Activated CD4-positive, CD25-positive, alpha-beta regulatory T cell (primary cell): ENCODE measurements around the gene MAMLD1.
A peak's percentile ranks its signal among the peaks of the same experiment; 100 is the strongest.

ENCODE experiments used
- DNase-seq, 4 experiments: peaks; one replicate each; lab custom pipeline; 2025; lab: John Stamatoyannopoulos, UW

Gene MAMLD1

DNA sequence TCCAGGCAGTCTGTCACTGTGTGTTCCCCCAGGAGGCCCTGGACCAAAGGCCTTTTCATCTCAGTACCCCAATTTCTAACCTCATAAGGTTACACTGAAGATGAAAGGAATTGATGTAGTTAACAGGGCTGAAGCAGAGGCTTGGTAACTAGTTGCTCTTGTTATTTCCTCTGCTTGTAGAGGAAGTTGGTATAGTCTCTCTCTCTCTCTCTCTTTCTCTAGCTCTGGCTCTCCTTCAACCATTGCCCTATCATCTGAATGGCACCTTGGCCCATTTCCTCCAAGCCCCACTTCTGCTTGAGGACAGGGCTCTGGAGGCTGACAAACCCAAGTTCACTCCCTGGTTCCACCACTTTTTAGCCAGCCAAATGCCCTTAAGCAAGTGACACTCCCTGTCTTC is 96.1 kb downstream of the MAMLD1 start:
- no peak for DNase-seq

DNA sequence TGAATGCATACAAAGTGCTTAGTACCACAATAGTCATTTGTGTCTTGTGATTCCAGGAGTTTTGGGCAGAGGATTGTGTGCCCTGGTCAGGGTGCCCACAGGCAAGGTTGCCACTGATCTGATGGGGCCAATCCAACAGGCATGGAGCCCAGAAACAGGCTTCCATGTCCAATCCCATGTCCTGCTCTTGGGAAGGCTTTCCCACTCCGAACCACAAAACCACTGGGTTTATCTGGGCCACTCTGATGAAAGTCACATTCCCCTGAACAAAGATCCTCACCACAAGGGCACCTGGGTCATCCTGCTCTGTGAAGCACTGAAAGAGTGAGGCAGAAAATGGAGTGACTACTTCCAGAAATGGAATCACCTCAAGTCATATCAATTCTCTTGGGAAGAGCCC is 96.9 kb downstream of the MAMLD1 start:
- no peak for DNase-seq

DNA sequence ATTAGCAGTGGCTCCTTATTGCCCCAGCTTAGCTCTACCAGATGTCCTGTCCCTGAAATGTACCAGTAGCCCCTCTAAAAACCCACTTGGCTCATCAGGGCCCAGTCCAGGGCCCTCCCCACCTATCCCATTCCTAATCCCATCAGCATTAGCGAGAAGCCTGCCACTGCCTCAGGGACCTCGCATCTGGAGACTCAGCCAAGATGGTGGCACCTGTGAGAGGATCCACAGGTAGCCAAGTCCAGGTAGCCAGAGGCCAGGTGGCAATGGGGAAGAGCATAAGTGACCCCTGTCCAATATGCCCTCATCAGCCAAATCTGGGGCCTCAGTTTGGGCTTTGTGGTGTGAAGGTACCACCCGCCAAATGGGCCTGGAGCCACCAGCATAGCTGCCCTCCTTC is 97.7 kb downstream of the MAMLD1 start:
- DNase-seq, result no peak

DNA sequence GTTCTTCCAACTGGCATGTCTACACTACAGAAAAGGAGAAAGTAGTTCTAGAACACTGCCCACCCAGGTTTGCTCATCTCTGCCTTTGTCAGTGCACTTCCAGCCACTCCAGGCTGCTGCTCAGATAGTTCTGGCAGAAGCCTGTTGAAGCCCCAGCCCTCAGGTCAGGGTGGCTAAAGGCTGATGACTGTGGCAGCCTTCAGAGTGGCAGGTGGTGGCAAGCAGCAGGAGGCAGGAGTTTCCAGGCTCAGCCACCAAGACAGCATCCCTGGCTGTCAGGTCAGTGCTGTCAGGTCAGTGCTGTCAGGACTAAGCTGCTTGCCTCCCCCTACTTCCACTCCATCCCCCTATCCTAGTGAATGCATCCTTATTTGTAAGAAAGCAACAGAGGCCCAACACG is 100.4 kb downstream of the MAMLD1 start:
- no peak for DNase-seq

DNA sequence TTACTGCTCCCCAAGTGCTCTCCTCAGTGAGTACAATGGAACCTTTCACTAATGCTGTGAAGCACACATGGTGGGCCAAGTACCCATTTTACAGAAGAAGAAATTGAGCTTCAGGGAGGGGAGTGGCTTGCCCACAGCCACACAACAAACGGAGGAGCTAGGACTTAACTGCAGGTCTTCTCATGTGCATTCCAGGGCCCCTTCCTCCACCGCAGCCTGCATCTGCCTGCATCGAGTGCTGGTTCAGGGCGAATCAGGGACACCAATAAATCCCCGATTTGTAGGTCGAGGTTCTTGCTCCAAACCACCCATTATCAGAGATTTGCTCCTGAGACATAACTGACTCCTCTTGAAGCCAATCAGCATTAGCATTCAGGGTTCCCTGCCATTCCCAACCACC is 100.9 kb downstream of the MAMLD1 start:
- no peak for DNase-seq

DNA sequence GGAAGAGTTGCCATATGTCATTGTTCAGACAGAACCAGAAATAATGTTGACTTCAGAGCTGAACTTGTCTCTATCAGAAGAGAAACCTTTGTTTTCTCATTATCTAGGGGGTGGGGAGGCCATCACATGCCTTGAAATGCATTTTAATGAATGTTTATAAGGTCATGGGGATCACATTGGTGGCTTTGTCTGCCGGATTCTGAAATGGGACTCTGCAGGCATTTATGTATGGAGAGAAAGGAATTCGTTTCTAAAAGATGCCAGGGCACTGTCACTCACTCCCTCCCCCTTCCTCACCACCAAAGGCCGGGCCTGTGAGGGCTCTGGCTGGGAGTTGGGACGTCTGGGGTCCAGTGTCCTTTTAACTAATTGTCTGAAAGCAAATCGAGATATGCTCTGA is 102.2 kb downstream of the MAMLD1 start:
- no peak for DNase-seq

DNA sequence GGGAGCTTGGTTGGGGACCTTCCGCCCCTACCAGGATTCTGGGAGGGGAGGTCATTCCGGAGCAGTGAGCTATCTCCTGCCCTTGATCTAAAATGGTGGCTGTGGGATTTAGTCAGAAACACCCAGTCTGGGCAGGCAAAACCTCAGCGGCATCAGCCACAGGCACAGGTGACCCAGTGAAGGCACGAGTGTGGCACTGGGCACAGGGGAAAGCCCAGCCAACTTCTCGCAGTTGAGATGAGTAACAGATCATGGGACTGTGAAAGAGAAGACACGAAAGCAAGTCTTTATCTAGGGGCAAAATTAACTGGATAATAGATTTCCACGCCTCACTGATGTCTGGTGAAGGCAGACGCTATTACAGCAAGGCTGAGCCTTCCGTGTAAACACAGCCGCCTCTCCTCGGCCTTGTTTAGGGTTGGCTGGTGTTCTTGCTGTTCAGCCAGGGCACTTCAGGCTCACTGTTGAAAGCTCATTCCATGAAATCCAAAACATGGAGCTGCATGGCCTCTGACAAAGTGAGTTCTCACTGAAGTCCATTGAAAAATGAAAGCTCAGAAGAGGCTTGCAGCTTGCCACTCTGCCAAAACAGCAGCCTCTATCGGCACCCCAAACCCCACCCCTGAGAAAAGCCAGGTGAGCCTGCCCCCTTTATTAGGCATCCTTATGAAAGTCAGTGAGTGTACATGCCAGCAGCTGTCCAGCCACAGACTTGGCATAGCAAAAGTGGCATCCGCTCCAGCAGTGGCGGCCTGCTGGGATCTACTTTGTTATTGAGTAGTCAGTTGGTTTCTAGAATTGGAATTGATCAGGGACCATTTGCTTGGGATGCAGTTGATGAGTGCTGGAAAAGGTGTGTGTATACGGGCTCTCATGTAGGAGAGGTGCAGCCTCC is 103.0 kb downstream of the MAMLD1 start:
- no peak for DNase-seq

DNA sequence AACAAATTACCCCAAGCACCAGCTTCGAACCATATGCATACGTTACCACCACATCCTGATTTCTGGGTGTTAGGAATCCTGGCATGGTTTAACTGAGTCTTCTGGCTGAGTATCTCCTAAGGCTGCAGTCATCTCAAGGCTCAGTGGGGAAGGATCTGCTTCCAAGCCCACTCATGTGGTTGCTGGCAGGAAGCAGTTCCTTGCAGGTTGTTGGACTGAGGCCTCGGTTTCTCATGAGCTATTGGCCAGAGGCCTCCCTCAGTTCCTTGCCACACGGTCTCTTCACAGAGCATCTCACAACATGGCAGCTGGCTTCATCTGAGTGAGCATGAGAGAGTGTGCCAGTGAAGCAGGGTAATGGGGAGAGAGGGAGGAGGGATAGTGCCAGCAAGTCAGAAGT is 109.2 kb downstream of the MAMLD1 start:
- no peak for DNase-seq

DNA sequence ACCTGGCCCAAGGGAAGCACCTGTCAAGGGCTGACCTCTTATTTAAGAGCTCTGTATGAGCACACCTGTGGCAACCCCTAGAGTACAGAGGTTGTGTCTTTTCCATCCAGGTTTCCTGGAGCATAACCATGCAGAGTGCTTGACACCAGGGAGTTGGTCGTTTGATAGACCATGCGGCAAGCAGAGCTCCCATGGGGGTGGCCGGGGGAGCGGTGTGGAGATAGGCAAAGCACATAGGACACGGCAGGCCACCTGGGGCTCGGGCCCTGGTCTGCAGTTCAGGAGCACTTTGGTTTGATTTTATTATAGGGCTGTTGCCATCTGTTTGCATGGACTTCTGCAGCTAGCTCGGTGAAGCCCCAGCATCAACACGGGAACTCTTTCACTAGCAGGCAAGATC is 110.3 kb downstream of the MAMLD1 start:
- DNase-seq, result no peak

DNA sequence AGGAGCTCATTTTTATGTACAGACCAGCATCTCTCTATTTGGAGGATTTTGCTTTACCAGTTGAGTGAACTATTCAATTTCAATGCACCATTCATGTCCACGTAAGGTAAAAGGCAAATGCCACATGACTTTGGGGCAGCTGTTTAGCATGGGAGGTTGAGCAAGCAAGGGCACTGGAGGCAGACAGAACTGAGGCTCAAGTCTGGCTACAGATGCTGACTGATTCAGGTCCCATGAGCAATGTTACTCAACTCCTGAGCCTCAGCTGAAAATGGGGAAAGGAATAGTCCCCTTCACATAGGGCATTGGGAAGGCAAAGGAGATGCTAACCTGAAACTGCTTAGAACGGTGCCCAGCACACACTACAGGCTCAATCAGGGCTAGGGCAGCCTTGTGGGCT is 112.3 kb downstream of the MAMLD1 start:
- DNase-seq, result no peak

DNA sequence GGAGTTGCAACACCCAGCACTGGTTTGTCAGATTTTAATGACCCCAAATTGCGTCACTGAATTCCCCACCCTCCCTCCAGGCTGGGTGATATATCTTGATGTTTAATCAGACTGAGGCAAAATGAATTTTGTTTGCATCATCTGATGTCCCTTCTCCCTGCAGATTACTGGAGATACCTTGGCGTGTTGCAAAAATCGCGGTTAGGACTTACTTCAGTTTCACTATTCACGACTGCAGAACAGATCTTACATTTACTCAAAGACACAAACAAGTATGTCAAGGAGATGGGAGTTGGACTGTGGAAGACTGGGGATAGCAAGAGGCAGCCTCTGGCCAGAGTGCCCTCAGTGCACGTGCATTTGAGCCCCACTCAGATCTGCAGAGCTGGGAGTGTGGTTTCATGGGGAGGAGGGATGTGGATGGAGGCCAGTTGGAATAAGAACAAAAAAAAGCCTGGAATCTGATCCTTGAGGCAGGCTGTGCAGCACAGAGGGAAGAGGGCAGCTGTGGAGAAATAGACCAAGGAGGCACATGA is 113.1 kb downstream of the MAMLD1 start:
- DNase-seq, result no peak

DNA sequence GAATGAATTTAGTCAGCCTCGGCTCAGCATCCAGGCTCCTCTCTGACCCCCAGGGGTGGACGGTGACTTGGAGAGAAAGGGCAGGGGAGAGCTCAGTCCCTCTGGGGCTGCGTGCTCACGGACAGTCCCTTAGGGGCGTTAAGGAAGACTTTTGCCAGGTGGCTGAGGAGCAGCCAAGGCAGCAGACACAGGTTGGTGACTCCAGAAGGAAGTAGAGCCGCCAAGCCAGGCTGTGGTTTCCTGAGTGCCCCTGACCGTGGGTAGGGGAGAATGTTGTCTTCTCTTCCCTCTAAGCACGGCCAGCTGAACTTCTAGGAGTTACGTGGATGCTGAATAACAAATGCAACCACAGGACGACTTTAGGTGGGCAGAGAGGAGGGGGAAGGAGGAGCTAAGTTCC is 114.3 kb downstream of the MAMLD1 start:
- DNase-seq, result no peak

DNA sequence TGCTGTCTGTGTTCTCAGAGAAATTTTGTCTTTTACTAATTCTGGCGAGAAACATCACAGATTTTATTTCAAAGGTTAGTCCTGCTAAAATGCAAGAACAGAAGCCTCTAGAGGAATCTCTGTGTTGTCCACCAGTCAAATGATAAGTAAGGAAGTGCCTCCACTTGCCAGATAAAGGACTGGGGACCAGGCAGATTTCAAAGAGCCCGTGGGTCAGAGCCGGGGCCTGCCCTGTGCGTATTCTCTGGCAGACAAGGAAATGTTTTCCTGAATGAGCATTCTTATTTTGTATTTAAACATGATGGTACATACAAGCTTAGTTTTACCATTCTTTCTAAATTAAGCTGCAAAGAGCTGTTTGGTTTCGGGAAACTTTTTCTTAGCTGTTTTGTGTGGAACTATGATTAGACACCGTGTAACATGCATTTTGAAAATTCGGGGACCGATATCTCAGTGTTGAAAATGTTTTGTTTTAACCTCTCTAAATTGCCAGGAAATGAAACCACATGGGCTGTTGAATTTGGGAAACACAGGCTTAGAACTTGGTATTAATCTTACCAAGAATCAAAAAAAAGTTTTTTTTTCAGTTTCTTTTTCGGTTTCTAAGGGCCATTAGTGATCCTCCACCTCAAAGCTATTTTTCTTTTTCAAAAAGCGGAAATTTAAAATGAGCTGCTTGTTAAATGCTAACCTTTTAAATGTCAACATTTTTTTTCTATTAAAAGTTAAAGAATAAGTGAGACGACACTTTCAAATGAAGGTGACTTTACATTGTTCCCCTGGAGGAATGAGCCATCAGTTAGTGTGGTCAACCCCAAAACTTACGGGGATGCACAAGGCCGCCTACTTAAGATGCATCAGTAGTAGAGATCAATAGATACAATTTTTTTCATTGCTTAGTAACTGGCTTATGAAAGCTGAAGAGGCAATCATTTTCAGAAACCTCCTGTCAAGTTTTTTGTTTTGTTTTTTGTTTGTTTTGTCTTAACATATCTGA is 115.7 kb downstream of the MAMLD1 start:
- no peak for DNase-seq

DNA sequence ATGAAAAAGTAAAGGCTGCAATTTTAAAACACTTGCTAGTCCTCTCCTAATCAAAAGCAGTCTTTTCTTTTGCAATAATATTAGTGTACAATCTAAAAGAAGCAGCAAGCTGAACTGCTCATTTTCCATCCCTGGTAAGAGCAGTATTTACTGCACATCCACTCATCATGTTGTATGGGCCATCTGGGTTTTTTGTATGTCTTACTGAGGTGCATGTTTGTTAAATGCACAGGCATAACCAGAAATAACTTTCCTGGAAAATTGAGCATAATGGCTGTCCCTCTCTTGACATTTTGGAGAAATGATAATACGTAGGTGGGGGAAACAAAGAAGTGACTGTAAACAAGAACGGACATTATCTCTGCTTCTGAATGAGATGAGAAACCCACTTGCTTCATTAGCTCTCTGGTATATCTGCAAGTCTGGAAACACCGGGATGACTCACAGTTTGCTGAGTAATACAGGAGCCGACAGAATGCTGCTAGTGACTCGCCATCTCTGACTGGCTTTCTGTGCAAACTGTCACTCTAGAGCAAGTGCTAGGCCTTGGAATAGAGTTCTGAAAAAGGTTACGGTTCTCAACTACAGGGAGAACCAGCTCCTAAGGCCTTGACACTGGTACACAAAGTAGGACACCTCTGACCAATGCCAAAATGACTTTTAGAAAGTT is 119.6 kb downstream of the MAMLD1 start:
- DNase-seq, result peak in 2 of 4 experiments; percentile 1 to 10

DNA sequence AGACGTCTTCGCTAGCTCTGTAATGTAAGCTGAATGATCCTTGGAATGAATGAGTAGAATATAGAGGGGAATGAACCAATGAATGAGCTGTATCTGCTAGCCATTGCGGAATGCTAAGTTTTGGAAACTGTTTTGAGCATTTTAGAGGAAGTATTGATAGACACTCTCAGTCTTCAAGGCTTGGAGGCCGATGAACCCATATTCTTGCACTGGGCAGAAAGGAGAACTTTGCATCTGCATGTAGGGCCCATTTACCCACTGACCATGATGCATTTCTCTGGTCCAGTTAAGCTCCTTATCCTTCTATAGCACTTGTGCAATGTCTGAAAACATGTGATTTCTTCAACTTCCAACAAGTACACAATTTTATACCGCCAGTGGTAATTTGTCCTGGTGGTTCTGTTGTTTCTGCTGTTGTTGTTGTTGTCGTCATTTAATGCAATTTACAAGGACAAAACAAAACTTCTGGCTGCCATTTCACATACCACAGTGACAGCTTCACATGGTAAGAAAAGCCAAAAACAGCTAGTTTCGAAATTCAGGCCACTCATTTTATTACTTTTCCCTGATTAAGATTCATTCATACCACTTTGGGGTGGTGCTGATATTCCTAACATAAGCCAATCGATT is 120.4 kb downstream of the MAMLD1 start:
- DNase-seq, result no peak

DNA sequence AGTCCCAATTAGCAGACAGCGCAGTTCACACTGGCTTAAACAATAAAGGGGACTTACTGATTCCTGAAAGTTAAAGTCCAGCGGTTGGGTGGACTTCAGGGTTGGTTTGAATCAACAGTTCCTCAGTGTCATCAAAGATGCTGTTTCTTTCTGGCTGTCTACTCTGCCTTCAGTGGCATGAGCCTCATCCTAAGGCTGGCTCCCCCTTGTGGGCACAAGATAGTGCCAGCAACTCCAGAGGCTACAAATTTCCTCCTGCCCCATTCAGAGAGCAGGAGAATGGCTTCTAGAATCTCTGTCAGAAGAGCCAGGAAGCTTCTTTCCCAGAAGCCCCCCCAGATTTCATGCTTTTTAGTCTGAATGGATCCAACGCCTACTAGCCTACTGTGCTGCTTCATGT is 122.9 kb downstream of the MAMLD1 start:
- DNase-seq, result peak in 3 of 4 experiments; percentile 1 to 9 (median 3)

DNA sequence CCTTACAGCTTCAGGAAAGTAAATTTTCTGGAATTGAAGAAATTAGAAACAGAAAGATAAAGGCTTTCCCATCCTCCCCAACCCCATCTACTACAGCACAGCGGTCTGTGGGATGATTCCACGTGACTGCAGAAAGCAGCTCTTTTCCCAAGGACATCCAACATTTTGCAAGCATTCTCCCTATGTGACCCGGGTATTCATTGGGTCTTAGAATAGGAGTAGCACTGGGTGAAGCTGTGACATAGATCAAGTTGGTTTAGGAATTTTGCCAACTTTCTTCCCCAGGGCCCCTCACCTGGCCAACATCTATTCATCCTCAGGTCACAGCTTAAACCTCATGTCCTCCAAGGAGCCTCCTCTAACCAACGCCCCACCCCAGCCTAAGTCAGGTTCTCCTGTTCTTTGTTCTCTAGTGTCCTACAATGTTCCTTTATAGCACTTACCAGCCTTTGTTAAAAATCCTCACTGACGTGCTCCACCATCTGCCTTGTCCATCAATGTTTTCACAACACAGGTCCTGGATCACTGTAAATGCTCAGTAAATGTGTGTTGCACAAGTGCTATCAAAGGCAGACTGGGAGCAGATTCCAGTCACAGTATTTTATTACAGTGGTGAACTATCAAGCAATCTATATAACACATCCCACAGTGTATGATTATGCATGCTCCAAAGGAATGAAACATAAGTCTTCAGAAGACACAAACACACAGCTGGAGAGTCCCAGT is 124.4 kb downstream of the MAMLD1 start:
- no peak for DNase-seq

DNA sequence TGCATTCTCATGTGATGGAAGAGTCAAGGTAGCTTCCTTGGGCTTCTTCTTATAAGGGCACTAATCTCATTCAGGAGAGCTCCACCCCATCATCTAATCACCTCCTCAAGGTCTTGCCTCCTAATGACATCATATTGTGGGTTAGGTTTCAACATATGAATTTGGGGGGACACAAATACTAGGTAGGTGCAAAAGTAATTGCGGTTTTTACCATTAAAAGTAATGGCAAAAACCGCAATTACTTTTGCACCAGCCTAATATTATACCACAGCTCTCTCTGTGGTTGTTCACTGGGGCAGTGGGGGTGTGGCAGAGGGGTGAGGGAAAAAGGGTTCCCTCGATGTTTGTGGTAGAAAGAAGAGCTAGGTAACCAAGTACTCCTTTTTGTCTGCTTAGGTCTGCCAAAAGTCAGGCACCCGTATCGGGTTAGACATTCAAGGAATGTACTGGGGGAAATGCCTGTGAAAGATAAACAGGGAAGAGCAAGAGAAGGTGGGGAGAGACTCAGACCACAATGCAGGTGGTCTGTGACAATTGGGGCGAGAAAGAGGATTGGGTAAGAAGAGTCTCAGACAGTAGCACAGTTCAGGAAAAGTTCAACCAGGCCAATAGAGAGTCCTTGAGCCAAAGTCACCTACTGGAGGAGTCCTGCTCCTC is 126.4 kb downstream of the MAMLD1 start:
- DNase-seq, result no peak

DNA sequence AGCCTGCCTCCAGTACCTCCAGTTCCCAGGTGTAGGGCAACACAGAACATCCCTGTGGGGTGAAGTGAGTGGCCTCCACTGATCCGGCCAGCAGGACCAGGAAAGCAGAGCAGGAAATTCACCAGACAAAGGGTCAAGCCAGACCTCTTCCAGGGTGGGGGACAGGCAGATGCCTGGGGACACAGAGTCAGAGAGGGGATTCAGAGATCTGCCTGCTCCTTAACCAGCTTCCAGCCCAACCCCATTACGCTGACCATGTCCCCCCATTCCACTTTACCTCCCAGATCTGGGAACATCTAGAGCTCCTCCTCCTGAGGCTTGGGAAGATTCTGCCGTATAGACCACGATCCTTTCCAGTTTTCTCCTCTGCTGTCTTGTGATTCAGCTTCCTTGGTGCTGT is 132.4 kb downstream of the MAMLD1 start:
- DNase-seq, result no peak

DNA sequence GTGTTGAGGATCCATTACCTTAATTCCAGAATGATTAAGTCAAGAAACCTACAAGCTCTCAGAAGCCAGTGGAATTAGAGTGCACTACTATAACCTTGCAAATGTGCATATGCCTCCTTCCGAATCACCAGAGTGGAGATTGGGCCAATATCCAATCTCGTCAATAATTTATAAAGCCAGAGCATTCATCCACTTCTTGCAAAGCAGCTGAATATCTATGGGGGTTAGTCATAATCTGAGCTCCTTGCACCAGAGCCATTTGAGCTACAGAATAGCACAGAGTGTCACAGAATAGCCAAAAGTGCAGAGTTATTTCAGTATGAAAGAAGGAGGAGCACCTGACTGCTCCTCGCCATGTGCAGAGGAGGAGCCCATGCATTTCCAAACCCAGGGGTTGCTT is 136.1 kb downstream of the MAMLD1 start:
- DNase-seq, result no peak
